PFSK-1 (cell line): ENCODE results near the gene LRRC26.

Experiments used
- FOXP2 ChIP-seq: optimal IDR thresholded peaks from 2 replicates; pipeline ENCODE3; 2011; ENCODE audit warnings: borderline replicate concordance, control low read depth, inconsistent platforms; ENCODE audit not compliant: insufficient read depth; ENCODE audit errors: extremely low read length, extremely low read depth
- POLR2AphosphoS5 ChIP-seq: IDR thresholded peaks from 2 replicates; pipeline ENCODE4 v1.6.1; 2012; ENCODE audit warnings: low read depth, mild to moderate bottlenecking, control low read depth, low read length, moderate library complexity
- SIN3A ChIP-seq: IDR thresholded peaks from 2 replicates; pipeline ENCODE4 v1.6.1; 2012; ENCODE audit warnings: mild to moderate bottlenecking, low read length, moderate library complexity, borderline replicate concordance; ENCODE audit not compliant: insufficient read depth
- TAF1 ChIP-seq: IDR thresholded peaks from 2 replicates; pipeline ENCODE4 v1.6.1; 2012; ENCODE audit warnings: low read length, control low read depth, borderline replicate concordance; ENCODE audit not compliant: insufficient read depth
- TF ChIP-seq, protein P1 (sequence below), 2 experiments: IDR thresholded peaks; 2 replicates each; pipeline versions ENCODE4 v1.6.1 to v1.8.0; 2011 to 2012; ENCODE audit warnings: low read depth in 2 of 2, low read length in 2 of 2, control low read depth in 1 of 2, inconsistent platforms in 1 of 2, mild to moderate bottlenecking in 1 of 2, moderate library complexity in 1 of 2; ENCODE audit not compliant: insufficient read depth in 1 of 2

LRRC26 gene

DNA sequence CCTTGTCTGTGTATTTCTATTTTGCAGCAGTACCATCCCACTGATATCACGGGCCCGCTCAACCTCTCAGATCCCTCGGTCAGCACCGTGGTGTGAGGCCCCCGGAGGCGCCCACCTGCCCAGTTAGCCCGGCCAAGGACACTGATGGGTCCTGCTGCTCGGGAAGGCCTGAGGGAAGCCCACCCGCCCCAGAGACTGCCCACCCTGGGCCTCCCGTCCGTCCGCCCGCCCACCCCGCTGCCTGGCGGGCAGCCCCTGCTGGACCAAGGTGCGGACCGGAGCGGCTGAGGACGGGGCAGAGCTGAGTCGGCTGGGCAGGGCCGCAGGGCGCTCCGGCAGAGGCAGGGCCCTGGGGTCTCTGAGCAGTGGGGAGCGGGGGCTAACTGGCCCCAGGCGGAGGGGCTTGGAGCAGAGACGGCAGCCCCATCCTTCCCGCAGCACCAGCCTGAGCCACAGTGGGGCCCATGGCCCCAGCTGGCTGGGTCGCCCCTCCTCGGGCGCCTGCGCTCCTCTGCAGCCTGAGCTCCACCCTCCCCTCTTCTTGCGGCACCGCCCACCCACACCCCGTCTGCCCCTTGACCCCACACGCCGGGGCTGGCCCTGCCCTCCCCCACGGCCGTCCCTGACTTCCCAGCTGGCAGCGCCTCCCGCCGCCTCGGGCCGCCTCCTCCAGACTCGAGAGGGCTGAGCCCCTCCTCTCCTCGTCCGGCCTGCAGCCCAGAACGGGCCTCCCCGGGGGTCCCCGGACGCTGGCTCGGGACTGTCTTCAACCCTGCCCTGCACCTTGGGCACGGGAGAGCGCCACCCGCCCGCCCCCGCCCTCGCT is 1.9 kb downstream of the LRRC26 start:
- TF ChIP-seq FOXP2: no peak

DNA sequence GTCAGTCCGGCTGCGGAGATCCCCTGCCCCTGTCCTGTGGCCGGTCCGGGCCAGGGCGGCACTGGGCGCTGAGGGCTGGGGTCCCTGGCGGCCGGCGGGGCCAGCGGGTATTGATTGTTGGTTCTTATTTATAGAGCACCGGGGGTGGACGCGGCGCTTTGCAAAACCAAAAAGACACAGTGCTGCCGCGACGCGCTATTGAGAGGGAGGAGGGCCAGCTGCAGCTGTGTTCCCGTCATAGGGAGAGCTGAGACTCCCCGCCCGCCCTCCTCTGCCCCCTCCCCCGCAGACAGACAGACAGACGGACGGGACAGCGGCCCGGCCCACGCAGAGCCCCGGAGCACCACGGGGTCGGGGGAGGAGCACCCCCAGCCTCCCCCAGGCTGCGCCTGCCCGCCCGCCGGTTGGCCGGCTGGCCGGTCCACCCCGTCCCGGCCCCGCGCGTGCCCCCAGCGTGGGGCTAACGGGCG is 2.5 kb downstream of the LRRC26 start:
- no peak for TF ChIP-seq SIN3A
- TF ChIP-seq, protein P1, sequence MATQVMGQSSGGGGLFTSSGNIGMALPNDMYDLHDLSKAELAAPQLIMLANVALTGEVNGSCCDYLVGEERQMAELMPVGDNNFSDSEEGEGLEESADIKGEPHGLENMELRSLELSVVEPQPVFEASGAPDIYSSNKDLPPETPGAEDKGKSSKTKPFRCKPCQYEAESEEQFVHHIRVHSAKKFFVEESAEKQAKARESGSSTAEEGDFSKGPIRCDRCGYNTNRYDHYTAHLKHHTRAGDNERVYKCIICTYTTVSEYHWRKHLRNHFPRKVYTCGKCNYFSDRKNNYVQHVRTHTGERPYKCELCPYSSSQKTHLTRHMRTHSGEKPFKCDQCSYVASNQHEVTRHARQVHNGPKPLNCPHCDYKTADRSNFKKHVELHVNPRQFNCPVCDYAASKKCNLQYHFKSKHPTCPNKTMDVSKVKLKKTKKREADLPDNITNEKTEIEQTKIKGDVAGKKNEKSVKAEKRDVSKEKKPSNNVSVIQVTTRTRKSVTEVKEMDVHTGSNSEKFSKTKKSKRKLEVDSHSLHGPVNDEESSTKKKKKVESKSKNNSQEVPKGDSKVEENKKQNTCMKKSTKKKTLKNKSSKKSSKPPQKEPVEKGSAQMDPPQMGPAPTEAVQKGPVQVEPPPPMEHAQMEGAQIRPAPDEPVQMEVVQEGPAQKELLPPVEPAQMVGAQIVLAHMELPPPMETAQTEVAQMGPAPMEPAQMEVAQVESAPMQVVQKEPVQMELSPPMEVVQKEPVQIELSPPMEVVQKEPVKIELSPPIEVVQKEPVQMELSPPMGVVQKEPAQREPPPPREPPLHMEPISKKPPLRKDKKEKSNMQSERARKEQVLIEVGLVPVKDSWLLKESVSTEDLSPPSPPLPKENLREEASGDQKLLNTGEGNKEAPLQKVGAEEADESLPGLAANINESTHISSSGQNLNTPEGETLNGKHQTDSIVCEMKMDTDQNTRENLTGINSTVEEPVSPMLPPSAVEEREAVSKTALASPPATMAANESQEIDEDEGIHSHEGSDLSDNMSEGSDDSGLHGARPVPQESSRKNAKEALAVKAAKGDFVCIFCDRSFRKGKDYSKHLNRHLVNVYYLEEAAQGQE (IDR thresholded peaks at IDR 0.05; ENCODE audit: insufficient read depth in 1 of 2, low read depth in 2 of 2, low read length in 2 of 2): no peak
- no peak for TF ChIP-seq TAF1
- TF ChIP-seq FOXP2: no peak
- no peak for TF ChIP-seq POLR2AphosphoS5

GRCh38 chr9:137166380-137167229 is 3.2 kb downstream of the LRRC26 start:
- TF ChIP-seq POLR2AphosphoS5: no peak
- TF ChIP-seq, protein P1 (IDR thresholded peaks at IDR 0.05; ENCODE audit: insufficient read depth in 1 of 2, low read depth in 2 of 2, low read length in 2 of 2): no peak
- TF ChIP-seq TAF1: no peak
- no peak for TF ChIP-seq FOXP2
- TF ChIP-seq SIN3A: no peak

- no peak for TF ChIP-seq FOXP2
- TF ChIP-seq POLR2AphosphoS5: no peak
- no peak for TF ChIP-seq SIN3A
- no peak for TF ChIP-seq TAF1
- TF ChIP-seq, protein P1 (IDR thresholded peaks at IDR 0.05; ENCODE audit: insufficient read depth in 1 of 2, low read depth in 2 of 2, low read length in 2 of 2): no peak
Observed at GRCh38 chr9:137165250-137165836, 4.5 kb downstream of the LRRC26 start.

GRCh38 chr9:137164370-137165249 is 5.2 kb downstream of the LRRC26 start:
- TF ChIP-seq FOXP2: no peak
- no peak for TF ChIP-seq TAF1
